Cardiac septum (tissue), 1 donor: Measurements from ENCODE around the gene HOXD10. TPM values are rescaled to one million over a fixed set of nuclear protein-coding genes. Genes with fewer than 3 reads are reported as not detected.

ENCODE experiments used
- DNase-seq: peaks from one replicate; pipeline ENCODE4 v3.0.0-alpha.2; 2020; ENCODE audit warnings: low spot score
- intact Hi-C: fragments of 100-400 bp; cut with DNase I; formaldehyde crosslinking; loops from one replicate; pipeline ENCODE4 v1.14.0; 2022
- total RNA-seq: library from RNA; stranded (reverse); fragmentation: NEBNext Ultra II Directional; extraction: Animal tissue kit (Norgen Biotek cat#: 25700); gene quantifications from one replicate; pipeline ENCODE4 v1.2.1, GENCODE V29; 2021
- donor health status: DM: no; HTN: no; CAD: no.

Gene HOXD10
- total RNA-seq, 1 donor from 2014 or later = 0.16 TPM

- intact Hi-C loops = no loop called here
- DNase-seq = no peak
Measured at GRCh38 chr2:176103194-176103593, 13.4 kb upstream of the HOXD10 start.

- no peak for DNase-seq
- intact Hi-C loops = no loop called here
Measured at GRCh38 chr2:176103742-176104315, 12.7 kb upstream of the HOXD10 start.

GRCh38 chr2:176104316-176105077 is 12.1 kb upstream of the HOXD10 start:
- intact Hi-C loops = no loop called here

GRCh38 chr2:176105078-176105729 is 11.4 kb upstream of the HOXD10 start:
- DNase-seq = no peak
- intact Hi-C loops = no loop called here

More at GRCh38 chr2:176104316-176105077, 12.1 kb upstream of the HOXD10 start:
- DNase-seq = no peak

GRCh38 chr2:176105730-176106580 is 10.6 kb upstream of the HOXD10 start:
- no peak for DNase-seq
- intact Hi-C loops = no loop called here

GRCh38 chr2:176106581-176107539 is 9.7 kb upstream of the HOXD10 start, which contains the start of gene HOXD11:
Gene HOXD11 (plus strand): TSS chr2:176107280. CDS start chr2:176107356, 76 bp downstream.
- no peak for DNase-seq
- intact Hi-C loops = no loop called here

GRCh38 chr2:176107731-176108181 is 8.8 kb upstream of the HOXD10 start:
- intact Hi-C loops = no loop called here
- no peak for DNase-seq

- intact Hi-C loops = no loop called here
- no peak for DNase-seq
Measured at GRCh38 chr2:176109192-176109901, 7.2 kb upstream of the HOXD10 start.

- DNase-seq = no peak
- intact Hi-C loops = no loop called here
Measured at GRCh38 chr2:176109946-176110345, 6.6 kb upstream of the HOXD10 start.

- intact Hi-C loops = no loop called here
- DNase-seq = no peak
Measured at GRCh38 chr2:176110415-176111308, 5.9 kb upstream of the HOXD10 start.

GRCh38 chr2:176111309-176111663 is 5.3 kb upstream of the HOXD10 start:
- intact Hi-C loops = no loop called here

GRCh38 chr2:176111846-176112374 is 4.7 kb upstream of the HOXD10 start:
- intact Hi-C loops = no loop called here
- no peak for DNase-seq

More at GRCh38 chr2:176111309-176111663, 5.3 kb upstream of the HOXD10 start:
- no peak for DNase-seq

- intact Hi-C loops = no loop called here
- no peak for DNase-seq
Measured at GRCh38 chr2:176112375-176113302, 3.9 kb upstream of the HOXD10 start.

- no peak for DNase-seq
- intact Hi-C loops = no loop called here
Measured at GRCh38 chr2:176114120-176114929, 2.3 kb upstream of the HOXD10 start.
